AG10803 (cell line): ENCODE measurements around the gene FGF1.
A peak's percentile ranks its signal among the peaks of the same experiment; 100 is the strongest.

ENCODE experiments used
- DNase-seq: peaks from one replicate; pipeline ENCODE4 v3.0.0; 2010; ENCODE audit warnings: low read depth
- H3K4me3 ChIP-seq: 2 replicates; pipeline ENCODE4 v1.5.1; 2011; ENCODE audit warnings: mild to moderate bottlenecking, low read length, control low read depth
- TF ChIP-seq, protein P1 (sequence below): conservative IDR thresholded peaks from 2 replicates; pipeline ENCODE4 v1.5.1; 2011; ENCODE audit warnings: mild to moderate bottlenecking, low read length, control low read depth, inconsistent platforms

Gene FGF1

GRCh38 chr5:142637871-142638270 is 48.0 kb downstream of the FGF1 start:
- DNase-seq: no peak
- H3K4me3 ChIP-seq: no peak overlapping the region
- TF ChIP-seq, protein P1, sequence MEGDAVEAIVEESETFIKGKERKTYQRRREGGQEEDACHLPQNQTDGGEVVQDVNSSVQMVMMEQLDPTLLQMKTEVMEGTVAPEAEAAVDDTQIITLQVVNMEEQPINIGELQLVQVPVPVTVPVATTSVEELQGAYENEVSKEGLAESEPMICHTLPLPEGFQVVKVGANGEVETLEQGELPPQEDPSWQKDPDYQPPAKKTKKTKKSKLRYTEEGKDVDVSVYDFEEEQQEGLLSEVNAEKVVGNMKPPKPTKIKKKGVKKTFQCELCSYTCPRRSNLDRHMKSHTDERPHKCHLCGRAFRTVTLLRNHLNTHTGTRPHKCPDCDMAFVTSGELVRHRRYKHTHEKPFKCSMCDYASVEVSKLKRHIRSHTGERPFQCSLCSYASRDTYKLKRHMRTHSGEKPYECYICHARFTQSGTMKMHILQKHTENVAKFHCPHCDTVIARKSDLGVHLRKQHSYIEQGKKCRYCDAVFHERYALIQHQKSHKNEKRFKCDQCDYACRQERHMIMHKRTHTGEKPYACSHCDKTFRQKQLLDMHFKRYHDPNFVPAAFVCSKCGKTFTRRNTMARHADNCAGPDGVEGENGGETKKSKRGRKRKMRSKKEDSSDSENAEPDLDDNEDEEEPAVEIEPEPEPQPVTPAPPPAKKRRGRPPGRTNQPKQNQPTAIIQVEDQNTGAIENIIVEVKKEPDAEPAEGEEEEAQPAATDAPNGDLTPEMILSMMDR: no peak

DNA sequence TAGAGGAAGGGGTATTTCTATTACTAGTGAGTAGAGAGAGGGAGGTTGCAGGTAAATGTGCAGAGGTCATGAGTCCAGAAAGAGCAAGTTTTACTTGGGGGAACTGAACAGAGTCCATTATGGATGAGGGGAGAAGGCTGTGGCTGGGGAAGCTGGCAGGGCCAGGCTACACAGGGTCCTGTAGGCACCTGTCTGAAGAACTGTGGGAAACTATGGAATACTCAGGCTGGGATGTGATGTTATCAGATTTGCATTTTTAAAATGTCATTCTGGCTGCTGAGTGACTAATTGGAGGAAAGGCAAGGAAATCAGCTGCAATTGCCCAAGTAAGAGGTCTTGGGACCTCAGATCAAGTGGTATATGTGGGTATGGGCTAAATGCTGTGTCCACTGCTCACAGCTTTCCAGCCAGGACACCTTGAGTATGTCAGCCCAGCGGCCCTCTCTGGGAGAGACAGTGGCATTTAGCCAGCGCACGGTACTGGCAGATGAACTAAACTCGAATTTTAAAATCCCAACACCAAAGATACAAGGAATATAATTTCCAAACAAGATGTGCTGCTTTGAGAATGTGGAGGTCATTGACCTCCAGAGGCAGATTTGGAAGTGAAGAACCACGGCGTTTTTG is 49.1 kb downstream of the FGF1 start:
- TF ChIP-seq, protein P1: no peak
- H3K4me3 ChIP-seq: no peak overlapping the region
- no peak for DNase-seq

GRCh38 chr5:142636093-142636492 is 49.8 kb downstream of the FGF1 start:
- no peak overlapping the region for H3K4me3 ChIP-seq
- TF ChIP-seq, protein P1: no peak
- no peak for DNase-seq

- no peak overlapping the region for H3K4me3 ChIP-seq
- TF ChIP-seq, protein P1: no peak
- no peak for DNase-seq
Observed at GRCh38 chr5:142634216-142635011, 51.5 kb downstream of the FGF1 start.

GRCh38 chr5:142630927-142631539 is 54.9 kb downstream of the FGF1 start:
- TF ChIP-seq, protein P1: no peak
- no peak overlapping the region for H3K4me3 ChIP-seq
- DNase-seq: peak; percentile 22

GRCh38 chr5:142627383-142628217 is 58.3 kb downstream of the FGF1 start:
- peak; percentile 41 for DNase-seq
- TF ChIP-seq, protein P1: no peak
- H3K4me3 ChIP-seq: no peak overlapping the region
